OCI-LY1 (cell line): Measurements from ENCODE around the gene TFEB.

ENCODE experiments used
- H2AFZ ChIP-seq: fragments of 200-600 bp; sonication (generic), shearing (Covaris generic); 2 replicates; pipeline ENCODE4 v1.6.0; 2014; ENCODE audit warnings: antibody characterized with exemption, mild to moderate bottlenecking, low read length
- H3F3A ChIP-seq: fragments of 200-600 bp; sonication (generic), shearing (Covaris generic); 2 replicates; pipeline ENCODE4 v1.6.0; 2014; ENCODE audit warnings: mild to moderate bottlenecking, antibody characterized with exemption, low read length, moderate library complexity; ENCODE audit not compliant: insufficient read depth
- H3K27ac ChIP-seq: fragments of 200-600 bp; sonication (generic); 2 replicates; pipeline ENCODE4 v1.5.1; 2014; ENCODE audit warnings: low read length, mixed run types, mild to moderate bottlenecking, low read depth; ENCODE audit not compliant: poor library complexity, severe bottlenecking
- H3K27me3 ChIP-seq: fragments of 200-600 bp; sonication (generic); 2 replicates; pipeline ENCODE4 v1.6.0; 2014; ENCODE audit warnings: antibody characterized with exemption, mild to moderate bottlenecking, low read length, moderate library complexity; ENCODE audit not compliant: insufficient read depth
- H3K36me3 ChIP-seq: fragments of 200-600 bp; sonication (generic); 2 replicates; pipeline ENCODE4 v1.6.1; 2014; ENCODE audit warnings: mild to moderate bottlenecking, antibody characterized with exemption, low read length, moderate library complexity, mixed read lengths; ENCODE audit not compliant: insufficient read depth
- H3K4me1 ChIP-seq: fragments of 200-600 bp; sonication (generic); 2 replicates; pipeline ENCODE4 v1.5.1; 2014; ENCODE audit warnings: mild to moderate bottlenecking, low read length, moderate library complexity; ENCODE audit not compliant: insufficient read depth, severe bottlenecking
- H3K4me2 ChIP-seq: fragments of 200-600 bp; sonication (generic), shearing (Covaris generic); 2 replicates; pipeline ENCODE4 v1.6.1; 2014; ENCODE audit warnings: low read length
- H3K4me3 ChIP-seq: fragments of 200-600 bp; sonication (generic); 2 replicates; pipeline ENCODE4 v1.5.1; 2014; ENCODE audit warnings: low read length, low read depth, mild to moderate bottlenecking, mixed read lengths; ENCODE audit not compliant: poor library complexity, severe bottlenecking
- H3K79me2 ChIP-seq: fragments of 200-600 bp; shearing (Covaris generic); 2 replicates; pipeline ENCODE4 v1.6.1; 2016; ENCODE audit warnings: mixed run types, low read length, mixed read lengths; ENCODE audit not compliant: insufficient read depth
- H3K9ac ChIP-seq: fragments of 200-600 bp; sonication (generic), shearing (Covaris generic); 2 replicates; pipeline ENCODE4 v1.6.1; 2014; ENCODE audit warnings: mild to moderate bottlenecking, low read length, mixed read lengths
- H3K9me2 ChIP-seq: fragments of 200-600 bp; sonication (generic), shearing (Covaris generic); 2 replicates; pipeline ENCODE4 v1.6.1; 2014; ENCODE audit warnings: low read depth, mild to moderate bottlenecking, low read length, mixed read lengths
- H3K9me3 ChIP-seq: fragments of 200-600 bp; shearing (Covaris generic); 2 replicates; pipeline ENCODE4 v1.6.1; 2014; ENCODE audit warnings: low read length, mixed read lengths
- H4K20me1 ChIP-seq: fragments of 200-600 bp; sonication (generic), shearing (Covaris generic); 2 replicates; pipeline ENCODE4 v1.6.0; 2016; ENCODE audit warnings: mild to moderate bottlenecking, low read length; ENCODE audit not compliant: insufficient read depth
- EZH2 ChIP-seq: fragments of 200-600 bp; sonication (generic), shearing (Covaris generic); IDR thresholded peaks from 2 replicates; pipeline ENCODE4 v1.8.0; 2017; ENCODE audit warnings: borderline replicate concordance, mixed run types, mild to moderate bottlenecking, antibody characterized with exemption, low read length, moderate library complexity, mixed read lengths
- TF ChIP-seq, protein P1 (sequence below): fragments of 200-600 bp; sonication (generic), shearing (Covaris generic); IDR thresholded peaks from 2 replicates; pipeline ENCODE4 v1.5.1; 2017; ENCODE audit warnings: mild to moderate bottlenecking, antibody characterized with exemption, low read length, moderate library complexity, mixed read lengths

Gene TFEB

DNA sequence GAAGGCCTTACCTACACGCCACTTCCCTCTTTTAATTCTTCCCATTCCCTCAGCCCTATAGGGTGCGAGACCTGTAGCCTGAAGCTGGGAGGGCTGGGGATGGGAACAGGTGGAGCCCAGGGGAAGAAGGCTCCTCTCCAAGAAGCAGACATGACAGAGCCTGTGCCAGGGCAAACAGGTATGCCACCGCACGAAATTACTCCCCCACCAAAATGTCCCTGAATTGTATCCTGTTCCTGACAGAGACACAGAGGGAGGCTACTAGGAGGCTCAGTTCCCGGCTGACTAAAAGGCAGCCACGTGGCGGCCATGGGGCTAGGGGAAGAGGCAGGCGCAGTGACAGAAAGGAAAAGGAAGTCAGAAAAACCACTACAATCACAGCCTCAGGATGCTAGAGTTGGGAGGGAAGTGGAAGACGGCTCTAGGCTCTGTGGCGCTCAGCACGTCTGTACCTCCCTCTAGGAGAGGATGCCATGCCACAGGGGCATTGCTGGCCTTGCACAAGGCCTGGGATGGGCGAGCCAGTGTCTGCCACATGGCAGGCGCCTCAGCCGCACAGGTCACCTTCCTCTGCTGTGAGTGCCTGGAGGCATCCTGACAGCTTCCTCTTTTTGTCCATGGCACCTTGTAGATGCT is 27.7 kb downstream of the TFEB start:
- Histone ChIP-seq H3K4me2 (peak overlapping the region; percentile 47; the same call in 1 of the 2 replicates), H3K27me3 (no peaks in the 10 kb centered on the region), H3K9ac (peak overlapping the region; percentile 47; the same call in 1 of the 2 replicates), H3K4me1 (peaks cover 44% of the 10 kb centered on the region), H3K36me3 (no peaks in the 10 kb centered on the region), H3F3A (no peaks in the 10 kb centered on the region), H3K4me3 (peak overlapping the region; percentile 7), H3K27ac (peak overlapping the region; percentile 82), H3K79me2 (no peaks in the 10 kb centered on the region), H3K9me2 (no peaks in the 10 kb centered on the region), H4K20me1 (no peaks in the 10 kb centered on the region), H2AFZ (no peak overlapping the region), H3K9me3 (no peaks in the 10 kb centered on the region)
- no peak for TF ChIP-seq EZH2
- TF ChIP-seq, protein P1, sequence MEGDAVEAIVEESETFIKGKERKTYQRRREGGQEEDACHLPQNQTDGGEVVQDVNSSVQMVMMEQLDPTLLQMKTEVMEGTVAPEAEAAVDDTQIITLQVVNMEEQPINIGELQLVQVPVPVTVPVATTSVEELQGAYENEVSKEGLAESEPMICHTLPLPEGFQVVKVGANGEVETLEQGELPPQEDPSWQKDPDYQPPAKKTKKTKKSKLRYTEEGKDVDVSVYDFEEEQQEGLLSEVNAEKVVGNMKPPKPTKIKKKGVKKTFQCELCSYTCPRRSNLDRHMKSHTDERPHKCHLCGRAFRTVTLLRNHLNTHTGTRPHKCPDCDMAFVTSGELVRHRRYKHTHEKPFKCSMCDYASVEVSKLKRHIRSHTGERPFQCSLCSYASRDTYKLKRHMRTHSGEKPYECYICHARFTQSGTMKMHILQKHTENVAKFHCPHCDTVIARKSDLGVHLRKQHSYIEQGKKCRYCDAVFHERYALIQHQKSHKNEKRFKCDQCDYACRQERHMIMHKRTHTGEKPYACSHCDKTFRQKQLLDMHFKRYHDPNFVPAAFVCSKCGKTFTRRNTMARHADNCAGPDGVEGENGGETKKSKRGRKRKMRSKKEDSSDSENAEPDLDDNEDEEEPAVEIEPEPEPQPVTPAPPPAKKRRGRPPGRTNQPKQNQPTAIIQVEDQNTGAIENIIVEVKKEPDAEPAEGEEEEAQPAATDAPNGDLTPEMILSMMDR: no peak

DNA sequence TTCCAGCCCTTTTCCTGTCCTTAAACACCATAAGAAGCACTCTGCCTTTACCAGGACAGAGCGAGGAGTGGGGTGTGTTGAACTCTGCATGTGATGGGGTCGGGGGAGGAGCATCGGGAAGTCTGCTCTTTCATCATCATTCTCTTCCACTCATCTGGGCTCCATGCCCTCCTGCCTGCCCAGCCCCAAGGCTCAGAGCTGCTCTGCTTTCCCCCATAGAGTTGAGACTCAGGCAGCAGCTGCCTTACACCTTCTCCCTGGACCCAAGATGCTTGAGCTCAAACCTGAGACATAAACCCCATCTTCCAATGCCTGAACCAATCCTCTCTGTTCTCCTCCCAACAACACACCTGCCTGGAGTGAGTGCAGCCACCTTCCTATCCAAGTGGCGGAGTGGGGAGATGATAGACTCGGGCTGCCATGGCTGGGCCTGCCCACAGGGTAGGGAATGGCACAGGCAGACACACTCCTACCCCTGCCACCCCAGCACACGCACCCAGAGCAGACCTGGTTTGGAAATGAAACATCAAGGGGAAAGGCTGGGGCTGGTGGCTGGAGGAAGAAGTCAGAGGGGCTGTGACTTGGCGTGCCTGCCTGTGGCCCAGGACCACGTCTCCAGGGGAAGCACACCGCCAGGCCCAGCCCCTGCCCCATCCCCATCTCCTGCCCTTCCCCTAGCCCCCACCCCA is 28.4 kb downstream of the TFEB start:
- Histone ChIP-seq H3K9me3 (no peaks in the 10 kb centered on the region), H2AFZ (no peak overlapping the region), H3K4me3 (peak overlapping the region; percentile 7), H3K4me2 (peak overlapping the region; percentile 47), H3K79me2 (no peaks in the 10 kb centered on the region), H3F3A (no peaks in the 10 kb centered on the region), H3K4me1 (peaks cover 44% of the 10 kb centered on the region), H3K27me3 (no peaks in the 10 kb centered on the region), H3K36me3 (no peaks in the 10 kb centered on the region), H3K27ac (peak overlapping the region; percentile 82), H3K9ac (peak overlapping the region; percentile 47; the same call in 1 of the 2 replicates), H4K20me1 (no peaks in the 10 kb centered on the region), H3K9me2 (no peaks in the 10 kb centered on the region)
- no peak for TF ChIP-seq EZH2
- TF ChIP-seq, protein P1: no peak

DNA sequence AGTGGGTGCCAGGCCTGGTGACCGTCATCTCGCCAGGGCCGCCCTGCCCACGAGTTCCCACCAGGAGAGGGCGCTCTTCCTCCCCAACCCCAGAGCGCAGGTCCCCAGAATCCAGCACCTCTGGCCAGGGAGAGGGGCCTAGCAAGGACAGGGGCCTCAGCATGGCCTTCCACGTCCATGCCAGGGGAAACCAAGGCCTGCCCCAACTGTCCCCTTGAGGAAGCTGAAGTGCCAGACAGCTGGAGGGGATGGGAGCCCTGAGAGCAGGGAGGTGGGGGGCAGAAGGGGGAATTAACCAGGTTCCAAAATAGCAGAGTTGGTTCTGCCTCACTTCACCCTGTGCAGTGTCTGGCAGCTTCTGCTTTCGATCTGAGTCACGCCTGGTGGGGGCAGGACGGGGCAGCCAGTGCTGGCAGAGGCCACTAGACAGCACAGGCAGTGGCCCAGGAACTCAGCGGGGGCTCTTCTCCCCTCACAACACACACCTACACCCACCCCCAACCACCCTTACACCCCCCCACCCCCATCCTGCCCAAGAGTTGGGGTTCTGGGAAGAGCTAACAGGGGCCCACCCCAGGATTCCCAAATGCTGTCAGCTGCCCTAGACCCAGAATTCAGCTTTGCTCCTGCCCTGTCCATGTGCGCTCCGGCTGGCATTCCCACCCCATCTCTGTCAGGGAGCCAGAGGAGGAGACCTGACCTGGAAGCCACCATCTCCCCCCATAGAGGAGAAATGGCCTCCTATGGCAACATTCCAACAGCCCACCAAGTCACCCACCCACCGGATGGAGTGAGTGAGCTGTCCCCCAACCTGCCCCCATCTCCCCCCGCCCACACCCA is 29.2 kb downstream of the TFEB start:
- Histone ChIP-seq H3K4me3 (peak overlapping the region; percentile 27), H2AFZ (no peak overlapping the region), H3K9me3 (no peaks in the 10 kb centered on the region), H3F3A (no peaks in the 10 kb centered on the region), H3K27ac (peak overlapping the region; percentile 82), H3K9ac (peak overlapping the region; percentile 51; the same call in 1 of the 2 replicates), H4K20me1 (no peaks in the 10 kb centered on the region), H3K4me1 (peaks cover 46% of the 10 kb centered on the region), H3K27me3 (no peaks in the 10 kb centered on the region), H3K79me2 (no peaks in the 10 kb centered on the region), H3K36me3 (no peaks in the 10 kb centered on the region), H3K4me2 (peak overlapping the region; percentile 47), H3K9me2 (no peaks in the 10 kb centered on the region)
- TF ChIP-seq, protein P1: peak; percentile 98
- TF ChIP-seq EZH2: no peak
